ENCODE data around the gene FAM89B.
A peak's percentile ranks its signal among the peaks of the same experiment; 100 is the strongest.

Gene FAM89B

GRCh38 chr11:65591939-65592857 lies 19.9 kb downstream of the FAM89B start:
- no peak for DNase-seq

GRCh38 chr11:65592858-65593517 lies 20.6 kb downstream of the FAM89B start:
- no peak for DNase-seq

- peak in 1 of 2 donors; percentile 51 for DNase-seq
Measured at GRCh38 chr11:65593518-65594414, 21.4 kb downstream of the FAM89B start.

GRCh38 chr11:65595131-65595530 lies 22.8 kb downstream of the FAM89B start:
- no peak for DNase-seq

- DNase-seq: no peak
Measured at GRCh38 chr11:65595543-65596281, 23.4 kb downstream of the FAM89B start, which contains the start of gene KCNK7. KCNK7 (minus strand) TSS chr11:65595800; CDS start chr11:65595772, 28 bp downstream.

GRCh38 chr11:65596520-65596919 lies 24.2 kb downstream of the FAM89B start:
- DNase-seq: no peak

GRCh38 chr11:65598258-65598699 lies 25.9 kb downstream of the FAM89B start:
- no peak for DNase-seq

GRCh38 chr11:65599216-65599954 lies 27.0 kb downstream of the FAM89B start:
- no peak for DNase-seq

- DNase-seq: no peak
Measured at GRCh38 chr11:65599955-65600246, 27.6 kb downstream of the FAM89B start.

GRCh38 chr11:65604258-65604657 lies 31.9 kb downstream of the FAM89B start:
- DNase-seq: no peak

GRCh38 chr11:65606876-65607613 lies 34.7 kb downstream of the FAM89B start:
- no peak for DNase-seq

- no peak for DNase-seq
Measured at GRCh38 chr11:65607614-65608426, 35.5 kb downstream of the FAM89B start.

GRCh38 chr11:65609229-65609628 lies 36.9 kb downstream of the FAM89B start:
- DNase-seq: no peak

- DNase-seq: no peak
Measured at GRCh38 chr11:65609665-65610064, 37.3 kb downstream of the FAM89B start.

- no peak for DNase-seq
Measured at GRCh38 chr11:65610404-65610803, 38.1 kb downstream of the FAM89B start.

- DNase-seq: no peak
Measured at GRCh38 chr11:65611028-65611757, 38.9 kb downstream of the FAM89B start.

GRCh38 chr11:65611758-65612603 lies 39.6 kb downstream of the FAM89B start:
- DNase-seq: no peak

- no peak for DNase-seq
Measured at GRCh38 chr11:65612691-65613090, 40.4 kb downstream of the FAM89B start.

All from activated CD4-positive, alpha-beta T cell treated with anti-CD3 and anti-CD28 coated beads for 4 hours (primary cell).